SH-SY5Y (cell line): ENCODE measurements around the gene LRRC45.

ENCODE experiments used
- GATA2 ChIP-seq: IDR thresholded peaks from 2 replicates; pipeline ENCODE4 v1.6.1; 2011; ENCODE audit warnings: mild to moderate bottlenecking, low read depth, low read length
- GATA3 ChIP-seq: IDR thresholded peaks from 2 replicates; pipeline ENCODE4 v1.6.1; 2011; ENCODE audit warnings: low read depth, mild to moderate bottlenecking, low read length, moderate library complexity

GRCh38 chr17:82047914-82048570, 24.9 kb downstream of the LRRC45 start:
- TF ChIP-seq GATA3 (no peak), GATA2 (no peak)
